Measurements from ENCODE around the gene SLC17A9.

DNA sequence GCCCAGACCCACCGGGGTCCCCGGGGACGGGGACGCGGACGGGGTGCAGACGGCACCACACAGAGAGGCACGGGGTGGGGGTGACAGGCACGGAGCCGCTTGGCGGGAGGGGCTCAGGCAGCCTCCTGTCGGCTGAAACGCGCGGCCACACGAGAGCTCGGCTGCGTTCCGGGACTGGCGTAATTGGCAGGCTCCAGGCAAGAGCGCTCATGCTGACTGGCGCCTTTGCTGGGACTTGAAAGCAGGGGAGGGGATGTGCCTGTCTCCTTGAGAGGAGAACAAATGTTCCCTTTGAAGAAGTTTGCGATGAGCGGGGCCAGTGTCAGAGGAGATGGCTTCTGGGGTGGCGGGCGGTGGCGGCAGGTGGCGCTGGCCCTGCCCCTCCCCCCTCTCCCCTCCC, 28.5 kb downstream of the SLC17A9 start:
- no peak for TF ChIP-seq POLR2AphosphoS5 (IDR thresholded peaks at IDR 0.05; ENCODE audit: borderline replicate concordance, low read depth, low read length)
- no peak for TF ChIP-seq FOXP2 (optimal IDR thresholded peaks at IDR 0.05; ENCODE audit: control extremely low read depth, extremely low read length, insufficient read depth)
- no peak for TF ChIP-seq EZH2 (IDR thresholded peaks at IDR 0.05)

All from SK-N-MC (cell line).